ENCODE results near the gene UBA5.

DNA sequence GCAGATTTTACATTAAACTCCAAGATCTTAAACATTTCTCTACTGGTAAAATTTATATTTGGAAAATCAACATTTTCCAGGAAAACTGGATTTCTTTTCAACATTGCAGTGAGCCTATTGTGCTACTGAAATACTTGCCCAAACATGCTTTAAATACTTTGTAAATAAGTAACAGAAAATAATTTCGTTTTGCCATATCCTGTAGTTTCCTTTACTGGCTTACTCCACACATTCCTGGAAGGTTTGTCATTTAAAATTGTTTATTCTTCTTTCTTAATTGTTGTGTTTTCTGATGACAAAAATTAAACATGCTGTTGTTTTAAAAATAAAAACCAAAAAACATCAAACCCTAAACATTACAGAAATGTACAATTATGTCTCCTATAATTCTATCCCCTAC lies 22.5 kb upstream of the UBA5 start:
- TF ChIP-seq PATZ1 (tag by site-specific recombination; IDR thresholded peaks at IDR 0.05): no peak
- TF ChIP-seq CTCF (tag by site-specific recombination; IDR thresholded peaks at IDR 0.05): no peak

All from HEK293 (cell line).